Neural crest cell (in vitro differentiated cells): ENCODE data around the gene MPP2. TPM values are rescaled to one million over a fixed set of nuclear protein-coding genes. Genes with fewer than 3 reads are reported as not detected.
A peak's percentile ranks its signal among the peaks of the same experiment; 100 is the strongest.
"Not testable (repeated sequence)": the region's sequence is repeated elsewhere in the genome, so short reads cannot be mapped to it uniquely, and the experiment has no call there.

Experiments used
- DNase-seq: peaks from one replicate; pipeline ENCODE4 v3.0.0; 2021; ENCODE audit warnings: low read depth, mixed read lengths, low spot score
- H3K27ac Mint-ChIP-seq: one replicate; pipeline ENCODE4 v1.8.0; 2021; ENCODE audit warnings: mild to moderate bottlenecking, mixed read lengths; ENCODE audit not compliant: unreplicated experiment
- H3K27me3 Mint-ChIP-seq: 2 replicates; pipeline ENCODE4 v1.8.0; 2021; ENCODE audit warnings: low read depth, mild to moderate bottlenecking, mixed read lengths
- H3K36me3 Mint-ChIP-seq: 2 replicates; pipeline ENCODE4 v1.8.0; 2021; ENCODE audit warnings: low read depth, mild to moderate bottlenecking, mixed read lengths
- H3K4me1 Mint-ChIP-seq: 2 replicates; pipeline ENCODE4 v1.8.0; 2021; ENCODE audit warnings: mixed read lengths
- H3K4me3 Mint-ChIP-seq: one replicate; pipeline ENCODE4 v1.8.0; 2021; ENCODE audit warnings: mild to moderate bottlenecking, mixed read lengths
- H3K9me3 Mint-ChIP-seq: 2 replicates; pipeline ENCODE4 v1.8.0; 2021; ENCODE audit warnings: mixed read lengths
- total RNA-seq: library from RNA; stranded (reverse); gene quantifications from 2 replicates; pipeline ENCODE4 v1.2.1, GENCODE V29; 2021
- TF ChIP-seq, protein P1 (sequence below): fragments of 200-600 bp; sonication (generic); conservative IDR thresholded peaks from 2 replicates; pipeline ENCODE4 v1.5.0; 2021; ENCODE audit warnings: antibody characterized with exemption, mild to moderate bottlenecking

The MPP2 gene
- total RNA-seq, 1 donor from 2014 or later: 29.8 TPM

DNA sequence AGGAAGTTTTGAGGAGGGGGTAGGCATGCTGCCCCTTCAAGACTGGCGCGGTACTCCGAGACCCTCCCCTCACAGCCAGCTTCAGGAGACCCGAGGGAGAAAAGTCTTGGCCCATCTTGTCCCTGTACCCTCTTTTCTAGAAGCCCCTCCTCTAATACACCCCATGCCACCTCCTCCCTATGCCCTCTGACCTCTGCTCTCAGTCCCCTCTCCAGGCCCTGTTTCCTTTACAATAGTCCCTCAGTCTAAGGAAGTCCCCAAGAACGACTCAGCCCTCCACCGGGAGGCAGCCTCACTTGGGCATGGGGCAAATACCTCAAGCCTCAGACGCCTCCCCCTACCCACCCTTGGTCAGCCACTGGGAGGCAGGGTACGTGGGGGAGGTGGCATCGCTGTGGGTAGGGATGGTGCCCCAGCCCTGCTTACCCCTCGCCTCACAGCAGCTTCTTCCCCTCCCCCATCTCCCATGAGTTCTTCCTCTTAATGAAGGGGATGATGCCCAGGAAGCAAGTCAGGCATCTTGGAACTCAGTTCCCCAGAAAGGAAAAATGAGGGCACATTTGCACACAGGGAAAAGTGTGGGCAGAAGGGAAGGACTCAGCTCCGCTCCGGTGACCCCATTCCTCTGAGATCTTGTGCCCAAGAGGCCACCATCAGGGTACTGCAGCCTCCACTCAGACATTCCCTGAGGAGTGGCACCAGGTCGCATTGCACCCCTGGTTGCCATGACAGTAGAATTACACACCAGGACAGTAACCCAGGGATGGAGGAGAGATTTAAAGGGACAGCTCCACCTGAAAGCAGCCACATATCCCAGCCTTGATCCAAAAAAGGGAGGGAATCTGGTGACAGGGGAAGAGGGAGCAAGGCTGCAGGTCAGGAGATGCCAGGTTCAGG is 6.2 kb downstream of the MPP2 start:
- peaks cover 44% of the 10 kb centered on the region for H3K4me1 Mint-ChIP-seq
- peak overlapping the region; percentile 90 for H3K4me3 Mint-ChIP-seq
- peaks cover under 1% of the 10 kb centered on the region for H3K27me3 Mint-ChIP-seq
- DNase-seq: peak; percentile 20
- H3K27ac Mint-ChIP-seq: peak overlapping the region; percentile 75
- H3K9me3 Mint-ChIP-seq: no peaks in the 10 kb centered on the region
- H3K36me3 Mint-ChIP-seq: no peaks in the 10 kb centered on the region
- TF ChIP-seq, protein P1, sequence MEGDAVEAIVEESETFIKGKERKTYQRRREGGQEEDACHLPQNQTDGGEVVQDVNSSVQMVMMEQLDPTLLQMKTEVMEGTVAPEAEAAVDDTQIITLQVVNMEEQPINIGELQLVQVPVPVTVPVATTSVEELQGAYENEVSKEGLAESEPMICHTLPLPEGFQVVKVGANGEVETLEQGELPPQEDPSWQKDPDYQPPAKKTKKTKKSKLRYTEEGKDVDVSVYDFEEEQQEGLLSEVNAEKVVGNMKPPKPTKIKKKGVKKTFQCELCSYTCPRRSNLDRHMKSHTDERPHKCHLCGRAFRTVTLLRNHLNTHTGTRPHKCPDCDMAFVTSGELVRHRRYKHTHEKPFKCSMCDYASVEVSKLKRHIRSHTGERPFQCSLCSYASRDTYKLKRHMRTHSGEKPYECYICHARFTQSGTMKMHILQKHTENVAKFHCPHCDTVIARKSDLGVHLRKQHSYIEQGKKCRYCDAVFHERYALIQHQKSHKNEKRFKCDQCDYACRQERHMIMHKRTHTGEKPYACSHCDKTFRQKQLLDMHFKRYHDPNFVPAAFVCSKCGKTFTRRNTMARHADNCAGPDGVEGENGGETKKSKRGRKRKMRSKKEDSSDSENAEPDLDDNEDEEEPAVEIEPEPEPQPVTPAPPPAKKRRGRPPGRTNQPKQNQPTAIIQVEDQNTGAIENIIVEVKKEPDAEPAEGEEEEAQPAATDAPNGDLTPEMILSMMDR: no peak

- Mint-ChIP-seq H3K4me3 (peak overlapping the region; percentile 90), H3K36me3 (no peaks in the 10 kb centered on the region), H3K4me1 (peaks cover 36% of the 10 kb centered on the region), H3K27me3 (no peaks in the 10 kb centered on the region), H3K27ac (peak overlapping the region; percentile 75), H3K9me3 (no peaks in the 10 kb centered on the region)
- peak; percentile 84 for DNase-seq
- TF ChIP-seq, protein P1: no peak
Observed at GRCh38 chr17:43900183-43900857, 7.0 kb downstream of the MPP2 start.

GRCh38 chr17:43898446-43898845 is 8.9 kb downstream of the MPP2 start:
- Mint-ChIP-seq H3K36me3 (no peaks in the 10 kb centered on the region), H3K4me3 (no peak overlapping the region), H3K27me3 (no peaks in the 10 kb centered on the region), H3K4me1 (peaks cover 34% of the 10 kb centered on the region), H3K27ac (no peak overlapping the region), H3K9me3 (no peaks in the 10 kb centered on the region)
- TF ChIP-seq, protein P1: no peak
- DNase-seq: no peak

- Mint-ChIP-seq H3K4me3 (peak overlapping the region; percentile 17), H3K9me3 (no peaks in the 10 kb centered on the region), H3K27me3 (no peaks in the 10 kb centered on the region), H3K27ac (no peak overlapping the region), H3K4me1 (peaks cover 34% of the 10 kb centered on the region), H3K36me3 (no peaks in the 10 kb centered on the region)
- TF ChIP-seq, protein P1: no peak
- DNase-seq: no peak
Observed at GRCh38 chr17:43897831-43898230, 9.5 kb downstream of the MPP2 start.

GRCh38 chr17:43894494-43894893 is 12.8 kb downstream of the MPP2 start:
- H3K27me3 Mint-ChIP-seq, DNase-seq, H3K9me3 Mint-ChIP-seq, H3K4me3 Mint-ChIP-seq, H3K27ac Mint-ChIP-seq, H3K36me3 Mint-ChIP-seq: not testable (repeated sequence)
- H3K4me1 Mint-ChIP-seq: peaks cover 14% of the 10 kb centered on the region

DNA sequence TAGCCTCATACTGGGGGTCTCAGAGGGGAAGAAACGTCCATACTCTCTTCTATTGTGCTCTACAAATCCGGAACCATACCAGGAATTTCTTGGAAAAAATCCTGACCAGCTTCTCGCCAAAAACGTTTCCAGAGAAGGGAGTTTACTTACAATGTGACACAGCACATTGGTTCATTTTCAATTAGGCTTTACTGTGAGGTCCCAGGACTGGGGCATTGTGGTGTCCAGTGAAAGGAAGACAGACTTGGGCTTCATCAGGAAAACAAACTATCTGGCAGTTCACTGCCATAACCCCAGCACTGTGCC is 14.7 kb downstream of the MPP2 start:
- H3K27ac Mint-ChIP-seq: peak overlapping the region; percentile 84
- peaks cover 2% of the 10 kb centered on the region for H3K36me3 Mint-ChIP-seq
- TF ChIP-seq, protein P1: no peak
- H3K9me3 Mint-ChIP-seq: no peaks in the 10 kb centered on the region
- peaks cover 12% of the 10 kb centered on the region for H3K4me1 Mint-ChIP-seq
- H3K27me3 Mint-ChIP-seq: no peaks in the 10 kb centered on the region
- no peak for DNase-seq
- H3K4me3 Mint-ChIP-seq: no peak overlapping the region
